Astrocyte of the spinal cord (primary cell): Measurements from ENCODE around the gene VWA7.
"Not testable (repeated sequence)": the region's sequence is repeated elsewhere in the genome, so short reads cannot be mapped to it uniquely, and the experiment has no call there.

Experiments used
- DNase-seq: peaks from one replicate; pipeline ENCODE4 v3.0.0; 2011; ENCODE audit warnings: low read depth, low spot score
- H3K4me3 ChIP-seq: 2 replicates; pipeline ENCODE4 v1.5.1; 2011; ENCODE audit warnings: low read depth, mild to moderate bottlenecking, low read length, moderate library complexity
- CTCF ChIP-seq: IDR thresholded peaks from 2 replicates; pipeline ENCODE4 v1.5.1; 2012; ENCODE audit warnings: low read depth, mild to moderate bottlenecking, low read length, inconsistent platforms
- in situ Hi-C: cut with HindIII; loops from 2 replicates; pipeline ENCODE4 v1.10.0; 2017; ENCODE audit warnings: low sequenced_read_pairs

VWA7 gene

GRCh38 chr6:31776989-31777666 is at the start of gene VWA7:
VWA7 (minus strand) TSS chr6:31777328; CDS start chr6:31776779, 549 bp downstream.
- in situ Hi-C loops = no loop called here
- peak; percentile 65 for DNase-seq
- TF ChIP-seq CTCF = no peak
- no peak within 1 kb of the TSS for H3K4me3 ChIP-seq

- no peak for DNase-seq
- TF ChIP-seq CTCF = no peak
- H3K4me3 ChIP-seq = peak overlapping the region; percentile 43
- in situ Hi-C loops = no loop called here
Observed at GRCh38 chr6:31826793-31827285, 49.7 kb upstream of the VWA7 start.

GRCh38 chr6:31825553-31825952 is 48.4 kb upstream of the VWA7 start:
- no peak for TF ChIP-seq CTCF
- no peak overlapping the region for H3K4me3 ChIP-seq
- in situ Hi-C loops = no loop called here
- no peak for DNase-seq

- DNase-seq, H3K4me3 ChIP-seq, in situ Hi-C loops: not testable (repeated sequence)
Observed at GRCh38 chr6:31823592-31824196, 46.6 kb upstream of the VWA7 start.

- in situ Hi-C loops = no loop called here
- TF ChIP-seq CTCF = no peak
- H3K4me3 ChIP-seq = peak overlapping the region; percentile 58
- DNase-seq = peak; percentile 77
Observed at GRCh38 chr6:31822036-31822821, 45.1 kb upstream of the VWA7 start.

- H3K4me3 ChIP-seq = peak overlapping the region; percentile 58
- no peak for TF ChIP-seq CTCF
- no peak for DNase-seq
- in situ Hi-C loops = no loop called here
Observed at GRCh38 chr6:31821301-31822035, 44.3 kb upstream of the VWA7 start.

- H3K4me3 ChIP-seq, DNase-seq, in situ Hi-C loops: not testable (repeated sequence)
Observed at GRCh38 chr6:31820399-31820798, 43.3 kb upstream of the VWA7 start.
